ENCODE data around the gene SIM2. TPM values are rescaled to one million over a fixed set of nuclear protein-coding genes. Genes with fewer than 3 reads are reported as not detected.

SIM2 gene
- total and polyA plus RNA-seq, 2 experiments from 2014 or later: 0.16 to 0.49 TPM

GRCh38 chr21:36696390-36697059 lies 2.4 kb upstream of the SIM2 start:
- Histone ChIP-seq H2AFZ (peak overlapping the region; percentile 43; the same call in 1 of the 2 replicates), H3K4me2 (peak overlapping the region; percentile 85), H3K36me3 (ENCODE audit: insufficient read depth) (no peaks in the 10 kb centered on the region), H3K79me2 (replicated peaks; ENCODE audit: insufficient read depth) (no peaks in the 10 kb centered on the region), H3F3A (replicated peaks; ENCODE audit: low read depth) (peaks cover 11% of the 10 kb centered on the region), H3K27me3 (ENCODE audit: insufficient read depth) (peaks cover 100% of the 10 kb centered on the region), H3K9me2 (ENCODE audit: insufficient read depth) (no peaks in the 10 kb centered on the region), H3K27ac (ENCODE audit: low read depth) (no peak overlapping the region), H4K20me1 (replicated peaks; ENCODE audit: insufficient read depth) (peaks cover 28% of the 10 kb centered on the region), H3K4me1 (ENCODE audit: insufficient read depth) (peaks cover 67% of the 10 kb centered on the region), H3K4me3 (peak overlapping the region; percentile 59)
- peak overlapping the region; percentile 50; the same call in 2 of the 3 replicates for H3K4me3 Mint-ChIP-seq
- TF ChIP-seq ZNF331 (CRISPR knock-in tag; IDR thresholded peaks at IDR 0.05; ENCODE audit: low read depth) (no peak), CREB1 (CRISPR knock-in tag; IDR thresholded peaks at IDR 0.05; ENCODE audit: low read depth) (no peak), NANOG (IDR thresholded peaks at IDR 0.05; ENCODE audit: borderline replicate concordance) (no peak), EZH2 (IDR thresholded peaks at IDR 0.05; ENCODE audit: low read depth, unreplicated experiment) (no peak), JUNB (IDR thresholded peaks at IDR 0.05; ENCODE audit: unreplicated experiment) (no peak), ZNF462 (CRISPR knock-in tag; IDR thresholded peaks at IDR 0.05) (no peak), EZH2phosphoT487 (IDR thresholded peaks at IDR 0.05; ENCODE audit: unreplicated experiment) (no peak), CTCF (conservative IDR thresholded peaks at IDR 0.05; ENCODE audit: low read depth in 2 of 2) (no peak), REST (IDR thresholded peaks at IDR 0.05; ENCODE audit: unreplicated experiment) (no peak), ZNF114 (CRISPR knock-in tag; IDR thresholded peaks at IDR 0.05) (no peak), STAT1 (IDR thresholded peaks at IDR 0.05; ENCODE audit: unreplicated experiment) (no peak), ETS1 (IDR thresholded peaks at IDR 0.05) (no peak), POLR2AphosphoS5 (IDR thresholded peaks at IDR 0.05; ENCODE audit: low read depth) (no peak)
- no peak for ATAC-seq
- peaks cover 10% of the 10 kb centered on the region for H3K9me3 Mint-ChIP-seq
- no peak overlapping the region for H3K27ac Mint-ChIP-seq
- H3K36me3 Mint-ChIP-seq (ENCODE audit: low read depth): no peaks in the 10 kb centered on the region; the same call in 2 of the 3 replicates
- peaks cover 95% of the 10 kb centered on the region for H3K27me3 Mint-ChIP-seq (ENCODE audit: insufficient read depth, low read depth, poor library complexity)
- peaks cover 51% of the 10 kb centered on the region for H3K4me1 Mint-ChIP-seq
- peak; percentile 55 for DNase-seq (ENCODE audit: low spot score)
